ENCODE data around the gene FBXW5. TPM values are rescaled to one million over a fixed set of nuclear protein-coding genes. Genes with fewer than 3 reads are reported as not detected.

FBXW5 gene
- total RNA-seq, 1 experiment from 2014 or later = 72.6 TPM

- ATAC-seq (no peak), DNase-seq (ENCODE audit: low read depth, low spot score) (no peak)
- TF ChIP-seq CTCF (IDR thresholded peaks at IDR 0.05) = no peak
- TF ChIP-seq POLR2AphosphoS5 (IDR thresholded peaks at IDR 0.05; ENCODE audit: low read depth, low read length) = no peak
- TF ChIP-seq REST (IDR thresholded peaks at IDR 0.05; ENCODE audit: insufficient read depth in 1 of 2, low read depth in 2 of 2, low read length in 1 of 2) = no peak
- TF ChIP-seq SIN3A (IDR thresholded peaks at IDR 0.05; ENCODE audit: borderline replicate concordance, insufficient read depth, low read depth, low read length) = no peak
- no peak for TF ChIP-seq TCF7L2 (IDR thresholded peaks at IDR 0.05; ENCODE audit: low read depth, low read length)
- BruUV-seq (replicated peaks) = no TSS peak
- POLR2A ChIA-PET = no interaction called here
- Histone ChIP-seq H3K4me1 (ENCODE audit: control insufficient read depth, insufficient read depth, low read length) (no peaks in the 10 kb centered on the region), H3K27ac (ENCODE audit: low read length) (no peak overlapping the region), H3K27me3 (ENCODE audit: control insufficient read depth, insufficient read depth, low read length) (no peaks in the 10 kb centered on the region), H3K9me3 (ENCODE audit: control insufficient read depth, insufficient read depth, low read depth, low read length) (no peaks in the 10 kb centered on the region), H3K4me3 (ENCODE audit: low read depth in 2 of 2, low read length in 2 of 2) (no peak overlapping the region), H3K36me3 (ENCODE audit: control insufficient read depth, insufficient read depth, low read length) (peaks cover 3% of the 10 kb centered on the region; the same call in 1 of the 2 replicates)
- intact Hi-C loops (cut with micrococcal nuclease; ENCODE audit: unreplicated experiment) = no loop called here
- in situ Hi-C loops (cut with HindIII; ENCODE audit: low pct_unique_long_range_greater_than_20kb, low sequenced_read_pairs) = no loop called here
- CTCF ChIA-PET = interaction anchor here (0.7 kb wide), 1 partner anchor 22 kb away, joined by 5 read pairs; no protein-coding TSS in a partner anchor
Measured at GRCh38 chr9:136921307-136921706, 23.2 kb downstream of the FBXW5 start.

- Histone ChIP-seq H3K36me3 (ENCODE audit: control insufficient read depth, insufficient read depth, low read length) (peaks cover 3% of the 10 kb centered on the region; the same call in 1 of the 2 replicates), H3K27me3 (ENCODE audit: control insufficient read depth, insufficient read depth, low read length) (no peaks in the 10 kb centered on the region), H3K4me3 (ENCODE audit: low read depth in 2 of 2, low read length in 2 of 2) (no peak overlapping the region), H3K4me1 (ENCODE audit: control insufficient read depth, insufficient read depth, low read length) (no peaks in the 10 kb centered on the region), H3K9me3 (ENCODE audit: control insufficient read depth, insufficient read depth, low read depth, low read length) (no peaks in the 10 kb centered on the region), H3K27ac (ENCODE audit: low read length) (no peak overlapping the region)
- ChIA-PET CTCF (interaction anchor here (0.7 kb wide), 1 partner anchor 21 kb away, joined by 5 read pairs; no protein-coding TSS in a partner anchor), POLR2A (interaction anchor here (0.6 kb wide), 1 partner anchor 16 kb away, joined by 3 read pairs; no protein-coding TSS in a partner anchor)
- no TSS peak for BruUV-seq (replicated peaks)
- in situ Hi-C loops (cut with HindIII; ENCODE audit: low pct_unique_long_range_greater_than_20kb, low sequenced_read_pairs) (no loop called here), intact Hi-C loops (cut with micrococcal nuclease; ENCODE audit: unreplicated experiment) (no loop called here)
- DNase-seq (ENCODE audit: low read depth, low spot score) = no peak
- TF ChIP-seq TCF7L2 (IDR thresholded peaks at IDR 0.05; ENCODE audit: low read depth, low read length) (no peak), REST (IDR thresholded peaks at IDR 0.05; ENCODE audit: insufficient read depth in 1 of 2, low read depth in 2 of 2, low read length in 1 of 2) (no peak), SIN3A (IDR thresholded peaks at IDR 0.05; ENCODE audit: borderline replicate concordance, insufficient read depth, low read depth, low read length) (no peak), POLR2AphosphoS5 (IDR thresholded peaks at IDR 0.05; ENCODE audit: low read depth, low read length) (no peak), CTCF (IDR thresholded peaks at IDR 0.05) (no peak)
- ATAC-seq = no peak
Measured at GRCh38 chr9:136920734-136921231, 23.8 kb downstream of the FBXW5 start.
